Measurements from ENCODE around the gene RPS4Y1.
"Not testable (repeated sequence)": the region's sequence is repeated elsewhere in the genome, so short reads cannot be mapped to it uniquely, and the experiment has no call there.

The RPS4Y1 gene

DNA sequence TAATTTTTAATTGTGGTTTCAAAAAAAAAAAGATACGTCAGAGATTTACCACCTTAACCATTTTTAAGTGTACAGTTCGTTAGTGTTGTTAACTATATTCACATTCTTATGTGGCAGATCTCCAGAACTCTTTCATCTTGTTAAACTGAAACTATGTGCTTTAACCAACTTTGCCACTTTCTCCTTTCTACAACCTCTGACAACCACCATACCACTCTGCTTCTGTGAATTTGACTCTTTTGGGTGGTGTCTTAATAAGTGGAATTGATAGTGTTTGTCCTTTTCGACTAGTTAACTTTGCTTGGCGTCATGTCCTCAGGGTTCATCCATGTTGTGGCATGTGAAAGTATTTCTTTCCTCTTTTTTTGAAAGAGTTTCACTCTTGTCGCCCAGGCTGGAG lies 15.7 kb downstream of the RPS4Y1 start:
- DNase-seq (ENCODE audit: low read depth) = no peak
- TF ChIP-seq, protein P1, sequence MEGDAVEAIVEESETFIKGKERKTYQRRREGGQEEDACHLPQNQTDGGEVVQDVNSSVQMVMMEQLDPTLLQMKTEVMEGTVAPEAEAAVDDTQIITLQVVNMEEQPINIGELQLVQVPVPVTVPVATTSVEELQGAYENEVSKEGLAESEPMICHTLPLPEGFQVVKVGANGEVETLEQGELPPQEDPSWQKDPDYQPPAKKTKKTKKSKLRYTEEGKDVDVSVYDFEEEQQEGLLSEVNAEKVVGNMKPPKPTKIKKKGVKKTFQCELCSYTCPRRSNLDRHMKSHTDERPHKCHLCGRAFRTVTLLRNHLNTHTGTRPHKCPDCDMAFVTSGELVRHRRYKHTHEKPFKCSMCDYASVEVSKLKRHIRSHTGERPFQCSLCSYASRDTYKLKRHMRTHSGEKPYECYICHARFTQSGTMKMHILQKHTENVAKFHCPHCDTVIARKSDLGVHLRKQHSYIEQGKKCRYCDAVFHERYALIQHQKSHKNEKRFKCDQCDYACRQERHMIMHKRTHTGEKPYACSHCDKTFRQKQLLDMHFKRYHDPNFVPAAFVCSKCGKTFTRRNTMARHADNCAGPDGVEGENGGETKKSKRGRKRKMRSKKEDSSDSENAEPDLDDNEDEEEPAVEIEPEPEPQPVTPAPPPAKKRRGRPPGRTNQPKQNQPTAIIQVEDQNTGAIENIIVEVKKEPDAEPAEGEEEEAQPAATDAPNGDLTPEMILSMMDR (conservative IDR thresholded peaks at IDR 0.05; ENCODE audit: low read depth, low read length) = no peak
- H3K4me3 ChIP-seq (ENCODE audit: low read length) = no peak overlapping the region

DNA sequence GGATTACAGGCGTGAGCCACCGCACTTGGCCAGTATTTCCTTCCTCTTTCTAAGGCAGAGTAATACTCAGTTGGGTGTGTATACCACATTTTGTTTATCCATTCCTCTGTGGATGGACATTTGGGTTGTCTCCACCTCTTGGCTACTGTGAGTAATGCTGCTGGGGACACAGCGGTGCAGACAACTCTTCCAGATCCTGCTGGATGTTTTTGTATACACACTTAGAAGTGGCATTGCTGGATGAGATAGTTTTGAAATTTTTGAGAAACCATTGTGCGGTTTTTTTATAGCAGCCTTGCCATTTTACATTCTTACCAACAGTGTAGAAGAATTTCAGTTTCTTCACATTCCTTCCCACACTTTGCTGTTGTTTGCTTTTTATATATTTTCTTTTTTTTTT lies 16.3 kb downstream of the RPS4Y1 start:
- no peak overlapping the region for H3K4me3 ChIP-seq (ENCODE audit: low read length)
- TF ChIP-seq, protein P1 (conservative IDR thresholded peaks at IDR 0.05; ENCODE audit: low read depth, low read length) = no peak
- no peak for DNase-seq (ENCODE audit: low read depth)

DNA sequence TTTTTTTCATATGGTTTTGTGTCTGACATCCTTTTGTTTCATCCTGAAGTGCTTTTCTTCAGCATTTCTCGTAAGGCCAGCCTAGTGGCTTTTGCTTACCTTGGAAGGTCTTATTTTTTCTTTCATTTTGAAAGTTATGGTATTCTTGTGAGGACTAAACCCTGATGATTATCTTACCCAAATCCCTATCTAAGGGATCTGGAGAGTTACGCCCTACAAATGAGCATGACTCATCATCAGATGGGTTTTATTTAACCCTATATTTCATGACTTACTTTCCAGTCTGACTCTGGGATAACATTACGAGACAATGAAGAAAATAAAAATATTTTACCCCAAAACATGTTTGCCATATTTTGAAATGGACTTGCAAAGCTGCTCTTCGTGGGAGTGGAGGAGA lies 18.4 kb downstream of the RPS4Y1 start:
- TF ChIP-seq, protein P1 (conservative IDR thresholded peaks at IDR 0.05; ENCODE audit: low read depth, low read length) = no peak
- no peak for DNase-seq (ENCODE audit: low read depth)
- H3K4me3 ChIP-seq (ENCODE audit: low read length) = no peak overlapping the region

DNA sequence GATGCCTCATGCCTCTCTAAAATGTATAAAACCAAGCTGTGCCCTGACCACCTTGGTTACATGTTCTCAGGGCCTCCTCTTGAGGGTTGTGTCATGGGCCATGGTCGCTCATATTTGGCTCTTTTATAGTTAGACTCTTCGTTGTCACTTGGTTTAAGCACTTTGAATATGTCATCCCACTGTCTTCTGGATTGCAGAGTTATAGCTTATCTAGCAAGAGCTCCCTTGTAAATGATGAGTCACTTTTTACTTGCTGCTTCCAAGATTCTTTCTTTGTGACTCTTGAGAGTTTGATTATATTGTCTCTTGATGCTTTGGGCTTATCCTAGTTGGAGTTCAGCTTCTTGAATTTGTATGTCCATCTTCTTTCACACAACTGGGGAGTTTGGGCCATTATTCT lies 19.1 kb downstream of the RPS4Y1 start:
- no peak for DNase-seq (ENCODE audit: low read depth)
- TF ChIP-seq, protein P1 (conservative IDR thresholded peaks at IDR 0.05; ENCODE audit: low read depth, low read length) = no peak
- no peak overlapping the region for H3K4me3 ChIP-seq (ENCODE audit: low read length)

DNA sequence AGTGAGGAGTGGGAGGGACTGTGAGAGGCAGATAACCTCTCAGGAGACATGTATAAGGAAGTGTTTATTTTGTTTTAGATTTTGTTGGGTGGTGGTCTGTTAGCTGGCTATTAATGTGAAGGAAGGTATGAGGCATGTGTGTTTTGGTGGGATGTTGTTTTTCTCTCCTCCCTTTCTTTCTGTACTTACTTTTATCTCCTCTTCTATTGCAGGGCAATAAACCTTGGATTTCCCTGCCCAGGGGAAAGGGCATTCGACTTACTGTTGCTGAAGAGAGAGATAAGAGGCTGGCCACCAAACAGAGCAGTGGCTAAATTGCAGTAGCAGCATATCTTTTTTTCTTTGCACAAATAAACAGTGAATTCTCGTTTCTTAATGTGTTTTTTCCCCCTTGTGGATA lies 25.2 kb downstream of the RPS4Y1 start:
- DNase-seq (ENCODE audit: low read depth) = no peak
- TF ChIP-seq, protein P1 (conservative IDR thresholded peaks at IDR 0.05; ENCODE audit: low read depth, low read length) = no peak
- no peak overlapping the region for H3K4me3 ChIP-seq (ENCODE audit: low read length)

DNA sequence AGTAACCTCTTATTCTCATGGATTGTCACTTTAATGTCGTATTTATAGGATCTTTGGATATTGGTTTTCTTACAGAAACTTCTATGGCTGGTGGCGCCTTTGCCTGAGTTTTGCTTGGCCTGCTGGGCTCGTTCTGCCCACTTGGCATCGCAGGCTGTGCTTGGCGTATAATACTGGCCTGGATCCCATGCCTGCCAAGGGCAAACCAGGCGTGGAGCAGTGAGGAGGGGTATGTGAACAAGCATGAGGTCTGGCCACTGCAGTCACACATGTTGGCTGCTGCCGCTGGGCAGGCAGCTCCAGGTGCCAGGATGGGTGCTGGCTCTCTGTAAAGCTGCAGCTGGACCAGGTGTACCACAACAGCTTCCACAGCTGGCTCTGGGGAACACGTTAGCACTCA lies 26.1 kb downstream of the RPS4Y1 start:
- TF ChIP-seq, protein P1 (conservative IDR thresholded peaks at IDR 0.05; ENCODE audit: low read depth, low read length) = no peak
- DNase-seq (ENCODE audit: low read depth) = no peak
- H3K4me3 ChIP-seq (ENCODE audit: low read length) = no peak overlapping the region

DNA sequence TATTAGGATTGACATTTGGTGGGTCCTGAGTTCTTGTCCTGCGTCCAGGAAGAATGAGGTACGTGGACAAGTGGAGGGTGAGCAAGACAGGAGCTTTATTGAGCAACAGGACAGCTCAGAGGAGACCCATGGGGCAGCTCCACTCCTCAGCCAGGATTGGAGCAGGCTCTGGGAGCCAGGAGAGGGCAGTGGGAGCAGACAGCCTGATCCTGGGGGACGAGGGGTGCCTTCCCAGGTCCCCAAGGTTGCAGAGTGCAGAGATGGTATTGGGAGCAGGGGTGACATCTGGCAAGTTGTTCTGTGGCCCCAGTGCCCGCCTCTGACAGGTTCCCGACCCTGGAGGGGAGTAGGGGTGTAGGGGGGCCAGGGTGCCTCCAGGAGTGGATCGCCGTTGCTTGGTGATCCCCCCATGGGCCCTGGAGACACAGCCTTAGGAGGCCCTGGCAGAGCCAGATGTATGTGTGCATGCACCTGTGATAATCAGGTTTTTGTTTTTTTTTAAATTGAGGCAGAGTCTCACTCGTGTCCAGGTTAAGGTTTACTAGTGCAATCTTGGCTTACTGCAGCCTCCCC lies 26.7 kb downstream of the RPS4Y1 start:
- no peak overlapping the region for H3K4me3 ChIP-seq (ENCODE audit: low read length)
- TF ChIP-seq, protein P1 (conservative IDR thresholded peaks at IDR 0.05; ENCODE audit: low read depth, low read length) = no peak
- DNase-seq (ENCODE audit: low read depth) = no peak

DNA sequence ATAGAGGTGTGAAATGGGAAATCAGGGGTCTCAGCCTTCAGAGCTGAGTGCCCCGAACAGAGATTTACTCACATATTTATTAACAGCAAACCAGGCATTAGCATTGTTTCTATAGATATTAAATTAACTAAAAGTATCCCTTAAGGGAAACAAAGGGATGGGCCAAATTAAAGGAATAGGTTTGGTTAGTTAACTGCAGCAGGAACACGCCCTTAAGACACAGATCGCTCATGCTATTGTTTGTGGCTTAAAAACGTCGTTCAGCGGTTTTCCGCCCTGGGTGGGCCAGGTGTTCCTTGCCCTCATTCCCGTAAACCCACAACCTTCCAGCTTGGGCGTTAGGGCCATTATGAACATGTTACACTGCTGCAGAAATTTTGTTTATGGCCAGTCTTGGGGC lies 30.8 kb downstream of the RPS4Y1 start:
- not testable (repeated sequence) for H3K4me3 ChIP-seq (ENCODE audit: low read length)

More for the DNA sequence above, 30.8 kb downstream of the RPS4Y1 start:
- DNase-seq (ENCODE audit: low read depth) = not testable (repeated sequence)
